AG20443 (cell line): Measurements from ENCODE around the gene TUT7.

Source experiments
- DNase-seq: peaks from one replicate; pipeline ENCODE4 v3.0.0; 2012; ENCODE audit warnings: low spot score, mixed read lengths

Gene TUT7

DNA sequence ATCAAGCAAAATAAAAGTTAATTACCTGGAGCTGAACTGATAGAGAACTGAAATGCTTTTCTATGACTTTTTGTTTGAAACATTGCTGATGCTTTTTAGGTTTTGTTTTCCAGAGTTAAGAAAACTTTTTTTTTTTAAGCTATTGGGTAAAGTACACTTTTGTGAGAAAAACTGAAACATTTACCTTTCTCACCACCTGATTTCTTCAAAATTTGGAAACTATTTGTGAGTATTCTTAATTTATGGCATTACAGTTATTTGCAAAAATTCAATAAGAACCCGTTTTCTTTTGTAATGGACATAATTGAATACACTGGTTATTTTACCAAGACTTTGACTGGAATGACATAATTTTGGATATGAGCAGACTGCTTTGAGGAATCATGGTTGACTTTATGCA, 101.3 kb downstream of the TUT7 start:
- DNase-seq: no peak

DNA sequence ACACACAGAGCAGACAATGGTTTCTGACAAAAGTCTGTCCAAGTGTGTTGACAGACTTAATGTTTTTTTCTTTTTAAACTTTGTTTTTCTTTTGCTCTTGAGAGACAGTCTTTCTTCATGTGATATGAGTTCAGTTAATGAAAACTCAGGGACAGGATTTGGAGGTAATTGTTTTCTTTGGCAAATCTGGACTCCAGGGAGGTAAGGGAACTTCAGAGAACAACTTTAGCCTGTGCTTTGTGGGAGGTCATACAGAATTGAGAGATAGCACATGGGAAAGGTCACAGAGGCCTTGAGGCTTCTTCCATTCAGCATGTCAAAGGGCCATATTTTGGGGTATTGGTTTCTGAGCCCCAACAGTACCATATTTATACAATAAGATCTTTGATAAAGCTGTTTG, 104.1 kb downstream of the TUT7 start:
- DNase-seq: no peak

DNA sequence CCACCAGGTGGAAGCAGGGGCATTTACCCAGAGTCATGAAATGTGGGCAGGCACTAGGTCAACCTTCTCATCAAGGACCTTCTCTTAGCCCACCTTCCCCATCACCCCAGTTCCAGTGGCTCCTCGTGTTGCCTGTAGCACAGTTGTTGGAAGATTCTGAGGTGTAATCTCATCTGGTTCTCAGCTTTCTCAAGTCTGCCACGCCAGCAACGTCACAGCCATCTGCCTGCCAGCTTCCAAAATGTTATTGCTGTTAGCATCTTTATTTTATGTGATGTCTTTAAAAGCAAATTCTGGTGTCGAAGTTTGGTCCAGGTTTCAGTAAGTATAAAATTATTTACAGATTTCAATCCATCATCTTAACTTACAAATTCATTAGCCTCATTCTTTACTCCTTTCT, 105.5 kb downstream of the TUT7 start:
- no peak for DNase-seq

DNA sequence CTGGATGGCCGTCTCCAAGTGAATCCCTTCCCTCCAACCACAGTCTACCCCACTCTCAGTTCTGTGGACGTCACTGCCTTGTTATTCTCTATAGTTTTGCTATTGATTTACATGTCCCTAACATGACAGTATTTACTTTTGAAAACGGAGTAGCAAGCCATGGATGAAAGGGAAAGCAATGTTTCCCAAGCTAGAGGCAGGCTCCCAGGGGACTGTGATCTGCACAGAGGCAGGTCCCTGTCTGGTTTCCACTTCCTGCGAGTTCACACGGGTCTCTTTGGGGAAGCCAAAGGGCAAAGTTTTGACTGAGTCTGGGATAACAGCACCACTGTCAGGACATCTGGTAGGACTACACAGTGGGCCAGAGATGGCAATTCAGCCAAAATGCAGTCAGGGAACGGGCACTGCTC, 107.5 kb downstream of the TUT7 start:
- no peak for DNase-seq

DNA sequence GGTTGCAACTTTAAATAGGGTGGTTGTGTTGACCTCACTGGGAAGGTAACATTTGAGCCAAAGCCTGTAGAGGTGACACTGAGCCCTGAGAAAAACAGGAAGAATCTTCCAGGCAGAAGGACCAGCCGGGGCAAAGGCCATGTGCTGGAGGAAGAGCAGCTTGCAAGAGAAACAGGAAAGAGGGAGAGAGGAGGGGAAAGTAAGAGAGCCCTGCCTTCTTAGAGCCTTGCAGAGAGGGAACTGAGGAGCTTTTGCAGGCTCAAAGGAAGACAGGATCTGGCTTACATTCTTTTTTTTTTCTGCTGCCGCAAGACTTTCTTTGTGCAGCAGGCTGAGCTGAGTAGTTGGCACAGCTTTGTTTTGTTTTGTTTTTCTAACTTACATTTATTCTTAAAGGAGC, 112.1 kb downstream of the TUT7 start:
- DNase-seq: no peak

DNA sequence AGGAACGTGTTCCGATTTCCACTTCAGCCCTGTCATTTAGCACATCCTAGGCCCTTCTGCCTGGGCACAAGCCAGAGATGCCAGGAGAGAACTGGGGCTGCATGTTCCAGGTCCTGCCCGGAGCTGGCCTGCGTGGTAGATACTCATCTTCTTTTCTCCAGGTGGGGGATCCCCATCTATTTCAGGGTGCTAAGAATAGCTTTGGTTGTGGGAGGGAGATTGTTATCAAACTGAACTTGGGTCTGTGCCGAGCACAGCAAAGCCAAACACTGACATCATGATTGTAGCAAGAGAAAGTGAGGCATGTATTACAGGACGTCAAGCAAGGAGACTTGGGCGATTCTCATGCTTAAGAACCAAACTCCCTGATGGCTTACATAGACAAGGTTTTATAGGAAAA, 113.0 kb downstream of the TUT7 start:
- no peak for DNase-seq

DNA sequence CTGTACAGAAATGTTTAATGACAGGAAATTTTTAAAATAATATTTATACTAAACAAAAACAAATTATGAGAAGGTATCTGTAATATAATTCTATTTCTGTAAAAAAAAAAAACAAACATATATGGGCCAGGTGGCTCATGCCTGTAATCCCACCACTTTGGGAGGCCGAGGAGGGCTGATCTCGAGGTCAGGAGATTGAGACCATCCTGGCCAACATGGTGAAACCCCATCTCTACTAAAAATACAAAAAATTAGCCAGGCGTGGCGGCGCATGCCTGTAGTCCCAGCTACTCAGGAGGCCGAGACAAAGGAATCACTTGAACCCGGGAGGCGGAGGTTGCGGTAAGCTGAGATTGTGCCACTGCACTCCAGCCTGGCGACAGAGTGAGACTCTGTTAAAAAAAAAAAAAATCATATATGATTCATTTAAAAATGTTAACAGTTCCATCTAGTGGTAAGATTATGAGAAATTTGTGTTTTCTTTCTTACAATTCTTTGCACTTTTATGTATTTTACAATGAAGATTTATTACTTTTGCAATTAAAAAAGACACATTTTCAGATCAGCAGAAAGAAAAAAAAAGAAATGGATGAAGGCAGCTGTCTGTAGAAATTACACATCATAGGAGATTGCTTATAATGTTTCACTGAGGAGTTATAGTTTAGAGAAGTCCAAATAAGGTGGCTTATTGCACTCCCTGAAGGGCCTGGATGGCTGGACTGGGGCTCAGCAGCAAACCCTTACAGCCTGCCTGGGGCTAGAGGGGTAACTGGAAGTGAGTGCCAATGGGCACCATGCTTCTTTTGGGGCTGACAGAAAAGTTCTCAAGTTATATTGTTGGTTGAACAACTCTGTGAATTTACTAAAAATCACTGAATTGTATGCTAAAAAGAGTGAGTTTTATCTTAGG, 115.1 kb downstream of the TUT7 start:
- no peak for DNase-seq
